ENCODE data around the gene EFNA2. TPM values are rescaled to one million over a fixed set of nuclear protein-coding genes. Genes with fewer than 3 reads are reported as not detected.

The EFNA2 gene
- total RNA-seq, 1 experiment from 2014 or later: 12.2 TPM

DNA sequence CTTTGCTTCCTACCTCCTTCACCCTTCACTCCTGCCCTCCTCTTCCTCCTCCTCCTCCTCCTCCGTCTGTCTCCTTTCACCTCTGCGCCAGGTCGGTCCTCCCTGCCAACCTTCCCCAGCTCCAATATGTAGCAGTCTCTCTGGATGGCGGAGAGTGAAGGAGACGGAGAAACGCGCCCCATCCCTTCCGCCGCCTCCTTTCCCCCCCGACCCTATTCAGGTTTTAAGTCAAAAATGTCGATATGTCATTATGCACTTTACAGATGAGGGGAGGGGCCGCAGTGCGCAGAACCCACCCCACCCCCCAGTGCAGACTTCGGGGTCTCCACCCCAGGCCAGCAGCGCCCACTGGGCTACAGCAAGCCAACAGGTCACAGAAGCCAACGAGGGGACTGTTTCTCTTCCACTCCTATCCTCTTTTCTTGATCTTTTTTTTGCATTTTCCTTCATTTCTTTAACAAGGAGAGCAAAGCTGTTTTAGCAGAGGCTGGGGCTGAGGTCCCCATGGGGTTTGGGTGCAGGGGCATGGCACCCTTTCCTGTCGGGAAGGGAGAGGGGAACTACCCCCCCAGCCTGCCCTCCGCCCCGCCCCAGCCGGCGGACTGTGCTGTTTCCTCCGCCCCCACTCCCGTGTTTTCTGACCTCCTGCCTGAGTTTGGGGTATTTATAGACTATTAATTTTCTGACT lies 28.1 kb upstream of the EFNA2 start:
- no peak for ATAC-seq
- POLR2A ChIA-PET: interaction anchor here (2.1 to 4.4 kb wide), 2 partner anchors 8 to 12 kb away, joined by 12 to 54 read pairs; partner anchors contain the start of gene CIRBP

DNA sequence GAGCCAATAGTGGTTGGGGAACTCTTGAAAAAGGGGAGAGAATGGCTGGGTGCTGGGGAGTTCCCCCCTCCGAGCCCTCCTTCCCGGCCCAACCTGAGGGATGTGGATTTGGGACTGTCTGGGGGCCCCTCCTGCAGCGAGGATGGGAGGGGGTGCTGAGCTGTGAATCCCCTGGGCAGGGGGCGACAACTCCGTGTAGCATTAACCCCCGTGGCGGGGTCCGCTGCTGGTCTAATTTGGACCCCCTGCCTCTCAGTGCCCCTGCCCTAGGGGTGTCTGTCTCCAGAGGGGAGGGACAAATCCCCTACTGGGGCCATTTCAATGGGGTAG lies 27.5 kb upstream of the EFNA2 start:
- Histone ChIP-seq H3K27me3 (ENCODE audit: insufficient read depth, low read length) (no peaks in the 10 kb centered on the region), H3K4me1 (ENCODE audit: control insufficient read depth in 1 of 2, insufficient read depth in 2 of 2, low read length in 2 of 2) (peaks cover 47 to 94% of the 10 kb centered on the region in 2 experiments), H3K36me3 (ENCODE audit: control insufficient read depth in 1 of 2, insufficient read depth in 2 of 2, low read length in 2 of 2) (peaks cover 24 to 43% of the 10 kb centered on the region in 2 experiments), H3K79me2 (ENCODE audit: insufficient read depth, low read length) (peaks cover 59% of the 10 kb centered on the region), H3K4me2 (ENCODE audit: low read length) (peak overlapping the region; percentile 76), H4K20me1 (ENCODE audit: insufficient read depth) (peaks cover 3% of the 10 kb centered on the region; the same call in 1 of the 2 replicates), H3K9me3 (ENCODE audit: control insufficient read depth in 1 of 2, insufficient read depth in 1 of 2, low read depth in 1 of 2, low read length in 2 of 2) (no peaks in the 10 kb centered on the region), H2AFZ (ENCODE audit: low read depth, low read length, poor library complexity, severe bottlenecking) (no peak overlapping the region), H3K9me2 (ENCODE audit: insufficient read depth) (no peaks in the 10 kb centered on the region), H3K4me3 (replicated peaks in 1 of 2; ENCODE audit: low read depth in 1 of 2, low read length in 2 of 2) (no peak overlapping the region), H3K27ac (ENCODE audit: low read depth, low read length) (peak overlapping the region; percentile 90), H3K9ac (ENCODE audit: low read length) (peak overlapping the region; percentile 65)
- ChIA-PET POLR2A (interaction anchor here (1.6 to 4.4 kb wide), 2 partner anchors 11 to 16 kb away, joined by 5 to 54 read pairs; partner anchors contain the start of gene CIRBP), RAD21 (ENCODE audit: low non-redundant PET in 1 of 2, low total read pairs in 2 of 2, uncharacterized antibody in 2 of 2, unreplicated experiment in 2 of 2) (interaction anchor here in 1 of 2 experiments (1.0 kb wide), 1 partner anchor 8 kb away, joined by 6 read pairs; no protein-coding TSS in a partner anchor), CTCF (interaction anchor here (1.9 kb wide), 1 partner anchor 8 kb away, joined by 8 read pairs; no protein-coding TSS in a partner anchor)
- BruUV-seq (replicated peaks): TSS peak; percentile 29
- ATAC-seq: no peak
- no peak for TF ChIP-seq EZH2phosphoT487 (IDR thresholded peaks at IDR 0.05; ENCODE audit: borderline replicate concordance)
- no peak for TF ChIP-seq YY1 (IDR thresholded peaks at IDR 0.05; ENCODE audit: extremely low read depth, insufficient replicate concordance, low read depth, low read length)
- TF ChIP-seq EZH2 (IDR thresholded peaks at IDR 0.05): no peak
- 0 out of 2 replicates have a peak, but pooled peaks have one; percentile 40 for TF ChIP-seq POLR2AphosphoS5 (IDR thresholded peaks at IDR 0.05; ENCODE audit: low read depth, low read length)
- TF ChIP-seq TCF7L2 (IDR thresholded peaks at IDR 0.05; ENCODE audit: borderline replicate concordance, extremely low read depth, insufficient read depth, insufficient read length): no peak
- TF ChIP-seq, protein P1, sequence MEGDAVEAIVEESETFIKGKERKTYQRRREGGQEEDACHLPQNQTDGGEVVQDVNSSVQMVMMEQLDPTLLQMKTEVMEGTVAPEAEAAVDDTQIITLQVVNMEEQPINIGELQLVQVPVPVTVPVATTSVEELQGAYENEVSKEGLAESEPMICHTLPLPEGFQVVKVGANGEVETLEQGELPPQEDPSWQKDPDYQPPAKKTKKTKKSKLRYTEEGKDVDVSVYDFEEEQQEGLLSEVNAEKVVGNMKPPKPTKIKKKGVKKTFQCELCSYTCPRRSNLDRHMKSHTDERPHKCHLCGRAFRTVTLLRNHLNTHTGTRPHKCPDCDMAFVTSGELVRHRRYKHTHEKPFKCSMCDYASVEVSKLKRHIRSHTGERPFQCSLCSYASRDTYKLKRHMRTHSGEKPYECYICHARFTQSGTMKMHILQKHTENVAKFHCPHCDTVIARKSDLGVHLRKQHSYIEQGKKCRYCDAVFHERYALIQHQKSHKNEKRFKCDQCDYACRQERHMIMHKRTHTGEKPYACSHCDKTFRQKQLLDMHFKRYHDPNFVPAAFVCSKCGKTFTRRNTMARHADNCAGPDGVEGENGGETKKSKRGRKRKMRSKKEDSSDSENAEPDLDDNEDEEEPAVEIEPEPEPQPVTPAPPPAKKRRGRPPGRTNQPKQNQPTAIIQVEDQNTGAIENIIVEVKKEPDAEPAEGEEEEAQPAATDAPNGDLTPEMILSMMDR (IDR thresholded peaks at IDR 0.05 in 2 of 3, conservative IDR thresholded peaks at IDR 0.05 in 1 of 3; ENCODE audit: borderline replicate concordance in 1 of 3, insufficient read depth in 1 of 3, low read depth in 2 of 3, low read length in 2 of 3): no peak
- no peak for TF ChIP-seq RAD21 (IDR thresholded peaks at IDR 0.05; ENCODE audit: low read depth)
- TF ChIP-seq JUND (IDR thresholded peaks at IDR 0.05): no peak
- DNase-seq (ENCODE audit: low read depth, low spot score): no peak
- intact Hi-C loops (cut with micrococcal nuclease): no loop called here

More for the DNA sequence above, 28.1 kb upstream of the EFNA2 start:
- Histone ChIP-seq H3K9me3 (ENCODE audit: control insufficient read depth in 1 of 2, insufficient read depth in 1 of 2, low read depth in 1 of 2, low read length in 2 of 2) (no peaks in the 10 kb centered on the region), H3K9ac (ENCODE audit: low read length) (peak overlapping the region; percentile 65), H3K4me3 (replicated peaks in 1 of 2; ENCODE audit: low read depth in 1 of 2, low read length in 2 of 2) (no peak overlapping the region), H3K36me3 (ENCODE audit: control insufficient read depth in 1 of 2, insufficient read depth in 2 of 2, low read length in 2 of 2) (peaks cover 24 to 43% of the 10 kb centered on the region in 2 experiments), H3K79me2 (ENCODE audit: insufficient read depth, low read length) (peaks cover 64% of the 10 kb centered on the region), H4K20me1 (ENCODE audit: insufficient read depth) (peaks cover 3% of the 10 kb centered on the region; the same call in 1 of the 2 replicates), H3K9me2 (ENCODE audit: insufficient read depth) (no peaks in the 10 kb centered on the region), H2AFZ (ENCODE audit: low read depth, low read length, poor library complexity, severe bottlenecking) (no peak overlapping the region), H3K27me3 (ENCODE audit: insufficient read depth, low read length) (no peaks in the 10 kb centered on the region), H3K4me2 (ENCODE audit: low read length) (peak overlapping the region; percentile 76), H3K4me1 (ENCODE audit: control insufficient read depth in 1 of 2, insufficient read depth in 2 of 2, low read length in 2 of 2) (peaks cover 42 to 94% of the 10 kb centered on the region in 2 experiments), H3K27ac (ENCODE audit: low read depth, low read length) (peak overlapping the region; percentile 90)
- intact Hi-C loops (cut with micrococcal nuclease): no loop called here
- no TSS peak for BruUV-seq (replicated peaks)
- RAD21 ChIA-PET (ENCODE audit: low non-redundant PET in 1 of 2, low total read pairs in 2 of 2, uncharacterized antibody in 2 of 2, unreplicated experiment in 2 of 2): interaction anchor here in 1 of 2 experiments (1.0 kb wide), 1 partner anchor 9 kb away, joined by 6 read pairs; no protein-coding TSS in a partner anchor
- CTCF ChIA-PET: interaction anchor here (1.9 kb wide), 1 partner anchor 8 kb away, joined by 8 read pairs; no protein-coding TSS in a partner anchor
- no peak for DNase-seq (ENCODE audit: low read depth, low spot score)
- TF ChIP-seq, protein P2, sequence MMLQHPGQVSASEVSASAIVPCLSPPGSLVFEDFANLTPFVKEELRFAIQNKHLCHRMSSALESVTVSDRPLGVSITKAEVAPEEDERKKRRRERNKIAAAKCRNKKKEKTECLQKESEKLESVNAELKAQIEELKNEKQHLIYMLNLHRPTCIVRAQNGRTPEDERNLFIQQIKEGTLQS (IDR thresholded peaks at IDR 0.05): no peak
- TF ChIP-seq SP1 (IDR thresholded peaks at IDR 0.05; ENCODE audit: low read depth): no peak
- no peak for TF ChIP-seq ZNF274 (IDR thresholded peaks at IDR 0.05; ENCODE audit: low read depth, low read length)
- TF ChIP-seq RAD21 (IDR thresholded peaks at IDR 0.05; ENCODE audit: low read depth): no peak
- no peak for TF ChIP-seq SRF (IDR thresholded peaks at IDR 0.05; ENCODE audit: low read depth)
